Choroid plexus epithelial cell (primary cell): ENCODE measurements around the gene BDKRB2.

Experiments
- DNase-seq: peaks from one replicate; pipeline ENCODE4 v3.0.0-alpha.2; 2010; ENCODE audit warnings: low read depth
- H3K4me3 ChIP-seq: 2 replicates; pipeline ENCODE4 v1.5.1; 2011; ENCODE audit warnings: low read depth, mild to moderate bottlenecking, control low read depth, low read length, moderate library complexity
- TF ChIP-seq, protein P1 (sequence below): conservative IDR thresholded peaks from 2 replicates; pipeline ENCODE4 v1.5.1; 2011; ENCODE audit warnings: low read depth, mild to moderate bottlenecking, control low read depth, inconsistent platforms, low read length, moderate library complexity

The BDKRB2 gene

GRCh38 chr14:96227428-96227827 lies 22.8 kb downstream of the BDKRB2 start:
- DNase-seq = no peak
- TF ChIP-seq, protein P1, sequence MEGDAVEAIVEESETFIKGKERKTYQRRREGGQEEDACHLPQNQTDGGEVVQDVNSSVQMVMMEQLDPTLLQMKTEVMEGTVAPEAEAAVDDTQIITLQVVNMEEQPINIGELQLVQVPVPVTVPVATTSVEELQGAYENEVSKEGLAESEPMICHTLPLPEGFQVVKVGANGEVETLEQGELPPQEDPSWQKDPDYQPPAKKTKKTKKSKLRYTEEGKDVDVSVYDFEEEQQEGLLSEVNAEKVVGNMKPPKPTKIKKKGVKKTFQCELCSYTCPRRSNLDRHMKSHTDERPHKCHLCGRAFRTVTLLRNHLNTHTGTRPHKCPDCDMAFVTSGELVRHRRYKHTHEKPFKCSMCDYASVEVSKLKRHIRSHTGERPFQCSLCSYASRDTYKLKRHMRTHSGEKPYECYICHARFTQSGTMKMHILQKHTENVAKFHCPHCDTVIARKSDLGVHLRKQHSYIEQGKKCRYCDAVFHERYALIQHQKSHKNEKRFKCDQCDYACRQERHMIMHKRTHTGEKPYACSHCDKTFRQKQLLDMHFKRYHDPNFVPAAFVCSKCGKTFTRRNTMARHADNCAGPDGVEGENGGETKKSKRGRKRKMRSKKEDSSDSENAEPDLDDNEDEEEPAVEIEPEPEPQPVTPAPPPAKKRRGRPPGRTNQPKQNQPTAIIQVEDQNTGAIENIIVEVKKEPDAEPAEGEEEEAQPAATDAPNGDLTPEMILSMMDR = no peak
- no peak overlapping the region for H3K4me3 ChIP-seq

DNA sequence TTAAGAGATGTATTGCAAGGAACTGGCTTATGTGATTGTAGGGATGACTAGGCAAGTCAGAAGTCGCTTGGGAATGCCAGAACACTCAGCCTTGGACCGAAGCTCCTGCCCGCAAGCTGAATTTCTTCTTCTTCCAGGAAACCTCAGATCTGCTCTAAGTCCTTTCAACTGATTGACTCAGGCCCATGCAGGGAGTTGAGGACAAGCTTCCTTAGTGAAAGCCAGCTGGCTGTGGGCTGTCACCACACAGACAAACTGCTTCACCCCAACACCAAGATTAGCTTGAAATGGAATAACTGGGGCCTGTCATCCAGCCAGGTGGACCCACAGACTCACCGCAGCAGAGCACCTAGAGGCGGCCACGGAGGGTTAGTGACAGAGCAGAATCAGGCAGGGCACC lies 24.7 kb downstream of the BDKRB2 start:
- TF ChIP-seq, protein P1 = no peak
- no peak overlapping the region for H3K4me3 ChIP-seq
- DNase-seq = no peak

DNA sequence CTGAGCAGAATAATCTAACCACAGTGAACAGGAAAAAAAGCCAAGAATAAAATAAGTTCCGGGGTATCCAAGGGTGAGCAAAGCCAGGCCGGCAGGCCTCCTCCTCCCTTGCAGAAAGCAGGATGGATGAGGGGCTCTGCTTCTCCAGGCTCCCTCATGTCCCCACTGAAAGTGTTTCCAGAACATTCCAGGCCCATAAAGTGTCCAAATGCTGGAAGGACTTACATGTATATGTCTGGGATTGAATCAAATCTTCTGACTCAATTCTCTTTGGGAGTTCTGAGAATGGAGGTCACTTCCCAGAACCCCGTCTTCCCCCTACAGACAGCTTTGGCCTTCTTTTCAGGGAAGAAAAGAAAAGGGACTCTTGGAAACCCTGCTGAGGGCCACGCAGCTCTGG lies 26.4 kb downstream of the BDKRB2 start:
- TF ChIP-seq, protein P1 = no peak
- H3K4me3 ChIP-seq = no peak overlapping the region
- no peak for DNase-seq

DNA sequence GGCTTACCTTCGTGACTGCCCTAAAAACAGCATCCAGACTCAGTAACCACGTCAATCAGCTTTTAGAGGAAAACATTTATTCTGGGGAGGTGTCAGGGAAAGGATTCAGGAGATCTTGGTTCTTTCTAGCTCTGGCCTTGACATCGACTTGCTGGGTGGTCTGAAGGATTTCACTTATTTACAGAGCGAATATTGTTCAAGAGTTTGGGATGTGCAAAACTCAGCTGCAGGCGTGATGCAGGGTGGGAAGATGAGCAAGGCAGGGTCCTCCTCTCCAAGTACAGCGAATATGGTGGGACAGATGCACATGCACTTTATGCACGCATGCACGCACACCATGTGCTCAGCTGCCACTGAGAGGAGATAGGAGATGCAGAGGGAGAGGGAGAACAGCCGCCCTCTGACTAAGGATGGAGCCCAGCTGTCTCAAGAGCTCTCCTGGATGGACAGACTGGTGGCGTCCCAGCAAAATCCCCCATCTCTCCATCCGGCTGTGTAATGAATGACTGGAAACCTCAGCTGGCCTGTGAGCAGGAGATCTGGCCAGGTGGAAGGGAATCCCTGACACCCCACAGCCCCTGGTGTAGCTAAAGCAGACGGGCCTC lies 27.0 kb downstream of the BDKRB2 start:
- H3K4me3 ChIP-seq = no peak overlapping the region
- TF ChIP-seq, protein P1 = no peak
- DNase-seq = no peak

- no peak for DNase-seq
- no peak overlapping the region for H3K4me3 ChIP-seq
- TF ChIP-seq, protein P1 = no peak
Measured at GRCh38 chr14:96232506-96232905, 27.9 kb downstream of the BDKRB2 start.

GRCh38 chr14:96233661-96234060 lies 29.0 kb downstream of the BDKRB2 start:
- DNase-seq = no peak
- TF ChIP-seq, protein P1 = no peak

DNA sequence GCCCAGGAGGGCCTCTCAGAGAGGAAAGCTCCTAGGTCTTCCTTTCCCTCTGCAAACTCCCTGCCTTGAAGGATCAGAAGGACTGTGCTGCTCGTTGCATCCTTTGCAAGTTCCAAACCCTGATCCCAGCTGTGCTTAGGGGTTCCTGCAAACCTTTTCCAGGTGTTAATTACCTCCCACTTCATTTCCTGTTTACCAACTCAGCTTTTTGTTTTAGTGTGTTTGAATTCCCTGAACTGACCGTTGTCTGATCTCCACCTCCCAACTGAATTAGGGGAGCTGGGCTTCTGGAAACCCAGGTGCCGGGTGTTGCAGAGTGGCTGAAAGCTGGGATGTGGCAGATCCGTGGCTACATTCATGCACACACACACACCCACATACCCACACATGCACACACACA lies 30.8 kb downstream of the BDKRB2 start:
- DNase-seq = no peak
- no peak overlapping the region for H3K4me3 ChIP-seq
- TF ChIP-seq, protein P1 = no peak

More at GRCh38 chr14:96233661-96234060, 29.0 kb downstream of the BDKRB2 start:
- no peak overlapping the region for H3K4me3 ChIP-seq
